Measurements from ENCODE around the gene HTT.

HTT gene

DNA sequence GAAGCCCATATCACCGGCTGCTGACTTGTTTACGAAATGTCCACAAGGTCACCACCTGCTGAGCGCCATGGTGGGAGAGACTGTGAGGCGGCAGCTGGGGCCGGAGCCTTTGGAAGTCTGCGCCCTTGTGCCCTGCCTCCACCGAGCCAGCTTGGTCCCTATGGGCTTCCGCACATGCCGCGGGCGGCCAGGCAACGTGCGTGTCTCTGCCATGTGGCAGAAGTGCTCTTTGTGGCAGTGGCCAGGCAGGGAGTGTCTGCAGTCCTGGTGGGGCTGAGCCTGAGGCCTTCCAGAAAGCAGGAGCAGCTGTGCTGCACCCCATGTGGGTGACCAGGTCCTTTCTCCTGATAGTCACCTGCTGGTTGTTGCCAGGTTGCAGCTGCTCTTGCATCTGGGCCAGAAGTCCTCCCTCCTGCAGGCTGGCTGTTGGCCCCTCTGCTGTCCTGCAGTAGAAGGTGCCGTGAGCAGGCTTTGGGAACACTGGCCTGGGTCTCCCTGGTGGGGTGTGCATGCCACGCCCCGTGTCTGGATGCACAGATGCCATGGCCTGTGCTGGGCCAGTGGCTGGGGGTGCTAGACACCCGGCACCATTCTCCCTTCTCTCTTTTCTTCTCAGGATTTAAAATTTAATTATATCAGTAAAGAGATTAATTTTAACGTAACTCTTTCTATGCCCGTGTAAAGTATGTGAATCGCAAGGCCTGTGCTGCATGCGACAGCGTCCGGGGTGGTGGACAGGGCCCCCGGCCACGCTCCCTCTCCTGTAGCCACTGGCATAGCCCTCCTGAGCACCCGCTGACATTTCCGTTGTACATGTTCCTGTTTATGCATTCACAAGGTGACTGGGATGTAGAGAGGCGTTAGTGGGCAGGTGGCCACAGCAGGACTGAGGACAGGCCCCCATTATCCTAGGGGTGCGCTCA is 165.8 kb downstream of the HTT start:
- DNase-seq, result no peak

DNA sequence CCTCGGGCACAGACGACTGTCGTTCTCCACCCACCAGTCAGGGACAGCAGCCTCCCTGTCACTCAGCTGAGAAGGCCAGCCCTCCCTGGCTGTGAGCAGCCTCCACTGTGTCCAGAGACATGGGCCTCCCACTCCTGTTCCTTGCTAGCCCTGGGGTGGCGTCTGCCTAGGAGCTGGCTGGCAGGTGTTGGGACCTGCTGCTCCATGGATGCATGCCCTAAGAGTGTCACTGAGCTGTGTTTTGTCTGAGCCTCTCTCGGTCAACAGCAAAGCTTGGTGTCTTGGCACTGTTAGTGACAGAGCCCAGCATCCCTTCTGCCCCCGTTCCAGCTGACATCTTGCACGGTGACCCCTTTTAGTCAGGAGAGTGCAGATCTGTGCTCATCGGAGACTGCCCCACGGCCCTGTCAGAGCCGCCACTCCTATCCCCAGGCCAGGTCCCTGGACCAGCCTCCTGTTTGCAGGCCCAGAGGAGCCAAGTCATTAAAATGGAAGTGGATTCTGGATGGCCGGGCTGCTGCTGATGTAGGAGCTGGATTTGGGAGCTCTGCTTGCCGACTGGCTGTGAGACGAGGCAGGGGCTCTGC is 166.5 kb downstream of the HTT start:
- no peak for DNase-seq

DNA sequence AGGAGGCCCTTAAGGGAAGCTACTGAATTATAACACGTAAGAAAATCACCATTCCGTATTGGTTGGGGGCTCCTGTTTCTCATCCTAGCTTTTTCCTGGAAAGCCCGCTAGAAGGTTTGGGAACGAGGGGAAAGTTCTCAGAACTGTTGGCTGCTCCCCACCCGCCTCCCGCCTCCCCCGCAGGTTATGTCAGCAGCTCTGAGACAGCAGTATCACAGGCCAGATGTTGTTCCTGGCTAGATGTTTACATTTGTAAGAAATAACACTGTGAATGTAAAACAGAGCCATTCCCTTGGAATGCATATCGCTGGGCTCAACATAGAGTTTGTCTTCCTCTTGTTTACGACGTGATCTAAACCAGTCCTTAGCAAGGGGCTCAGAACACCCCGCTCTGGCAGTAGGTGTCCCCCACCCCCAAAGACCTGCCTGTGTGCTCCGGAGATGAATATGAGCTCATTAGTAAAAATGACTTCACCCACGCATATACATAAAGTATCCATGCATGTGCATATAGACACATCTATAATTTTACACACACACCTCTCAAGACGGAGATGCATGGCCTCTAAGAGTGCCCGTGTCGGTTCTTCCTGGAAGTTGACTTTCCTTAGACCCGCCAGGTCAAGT is 167.5 kb downstream of the HTT start:
- no peak for DNase-seq

DNA sequence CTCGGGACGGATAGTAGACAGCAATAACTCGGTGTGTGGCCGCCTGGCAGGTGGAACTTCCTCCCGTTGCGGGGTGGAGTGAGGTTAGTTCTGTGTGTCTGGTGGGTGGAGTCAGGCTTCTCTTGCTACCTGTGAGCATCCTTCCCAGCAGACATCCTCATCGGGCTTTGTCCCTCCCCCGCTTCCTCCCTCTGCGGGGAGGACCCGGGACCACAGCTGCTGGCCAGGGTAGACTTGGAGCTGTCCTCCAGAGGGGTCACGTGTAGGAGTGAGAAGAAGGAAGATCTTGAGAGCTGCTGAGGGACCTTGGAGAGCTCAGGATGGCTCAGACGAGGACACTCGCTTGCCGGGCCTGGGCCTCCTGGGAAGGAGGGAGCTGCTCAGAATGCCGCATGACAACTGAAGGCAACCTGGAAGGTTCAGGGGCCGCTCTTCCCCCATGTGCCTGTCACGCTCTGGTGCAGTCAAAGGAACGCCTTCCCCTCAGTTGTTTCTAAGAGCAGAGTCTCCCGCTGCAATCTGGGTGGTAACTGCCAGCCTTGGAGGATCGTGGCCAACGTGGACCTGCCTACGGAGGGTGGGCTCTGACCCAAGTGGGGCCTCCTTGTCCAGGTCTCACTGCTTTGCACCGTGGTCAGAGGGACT is 168.8 kb downstream of the HTT start:
- no peak for DNase-seq

DNA sequence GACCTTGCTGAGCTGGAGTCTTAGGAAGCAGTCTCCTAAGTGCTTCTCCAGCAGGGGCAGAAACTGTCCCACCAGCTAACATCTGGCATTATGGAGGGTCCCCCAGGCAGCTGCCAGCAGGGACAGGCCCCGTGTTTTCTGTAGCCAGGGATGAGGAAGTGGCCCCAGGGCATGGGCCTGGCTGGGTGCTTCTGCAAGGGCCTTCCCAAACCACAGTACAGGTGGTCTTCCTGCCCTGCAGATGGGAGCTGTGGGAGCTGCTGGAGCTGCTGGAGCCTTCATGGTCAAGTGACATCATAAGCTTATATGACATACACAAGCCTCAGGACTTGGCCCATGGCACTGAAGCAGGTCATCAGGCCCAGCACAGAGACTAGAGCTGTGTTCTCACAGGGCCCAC is 169.5 kb downstream of the HTT start:
- no peak for DNase-seq

DNA sequence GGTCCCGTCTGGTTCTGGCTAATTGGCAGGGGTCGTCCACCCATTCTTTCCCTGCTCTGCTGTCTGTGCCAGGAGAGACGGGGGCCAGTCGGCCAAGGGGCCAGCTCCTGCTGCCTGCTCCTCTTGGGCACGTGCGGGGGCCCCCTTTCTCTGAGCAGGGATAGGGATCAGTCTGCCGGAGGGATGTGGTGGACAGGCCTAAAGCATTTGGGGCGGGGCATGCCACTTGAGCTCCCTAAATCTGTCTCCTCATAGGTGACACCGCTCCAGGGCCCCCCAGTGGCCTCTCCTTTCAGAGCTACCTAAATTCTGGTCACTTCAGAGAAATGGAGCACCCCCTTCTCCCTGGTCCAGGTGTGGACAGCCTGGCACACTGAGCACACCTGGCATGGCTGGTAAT is 170.3 kb downstream of the HTT start:
- no peak for DNase-seq

DNA sequence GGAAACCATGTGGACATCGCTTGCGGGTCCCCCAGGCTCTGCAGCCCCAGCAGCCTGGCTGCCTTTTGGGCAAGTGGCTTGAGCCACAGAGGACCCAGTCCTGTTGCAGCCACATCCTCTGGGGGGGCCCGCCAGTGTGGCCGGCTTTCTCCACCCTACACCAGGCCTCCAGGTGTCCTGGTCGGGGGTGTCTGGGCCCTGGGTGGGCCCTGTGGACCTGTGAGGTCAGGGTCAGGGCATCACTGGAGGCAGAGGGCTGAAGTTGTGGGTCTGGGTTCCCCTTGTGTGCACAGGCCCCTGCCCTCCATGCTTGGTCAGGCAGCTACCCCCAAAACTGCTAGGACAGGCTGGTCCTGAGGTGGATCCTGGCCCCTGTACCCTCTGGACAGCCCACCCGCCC is 171.2 kb downstream of the HTT start:
- DNase-seq, result no peak

DNA sequence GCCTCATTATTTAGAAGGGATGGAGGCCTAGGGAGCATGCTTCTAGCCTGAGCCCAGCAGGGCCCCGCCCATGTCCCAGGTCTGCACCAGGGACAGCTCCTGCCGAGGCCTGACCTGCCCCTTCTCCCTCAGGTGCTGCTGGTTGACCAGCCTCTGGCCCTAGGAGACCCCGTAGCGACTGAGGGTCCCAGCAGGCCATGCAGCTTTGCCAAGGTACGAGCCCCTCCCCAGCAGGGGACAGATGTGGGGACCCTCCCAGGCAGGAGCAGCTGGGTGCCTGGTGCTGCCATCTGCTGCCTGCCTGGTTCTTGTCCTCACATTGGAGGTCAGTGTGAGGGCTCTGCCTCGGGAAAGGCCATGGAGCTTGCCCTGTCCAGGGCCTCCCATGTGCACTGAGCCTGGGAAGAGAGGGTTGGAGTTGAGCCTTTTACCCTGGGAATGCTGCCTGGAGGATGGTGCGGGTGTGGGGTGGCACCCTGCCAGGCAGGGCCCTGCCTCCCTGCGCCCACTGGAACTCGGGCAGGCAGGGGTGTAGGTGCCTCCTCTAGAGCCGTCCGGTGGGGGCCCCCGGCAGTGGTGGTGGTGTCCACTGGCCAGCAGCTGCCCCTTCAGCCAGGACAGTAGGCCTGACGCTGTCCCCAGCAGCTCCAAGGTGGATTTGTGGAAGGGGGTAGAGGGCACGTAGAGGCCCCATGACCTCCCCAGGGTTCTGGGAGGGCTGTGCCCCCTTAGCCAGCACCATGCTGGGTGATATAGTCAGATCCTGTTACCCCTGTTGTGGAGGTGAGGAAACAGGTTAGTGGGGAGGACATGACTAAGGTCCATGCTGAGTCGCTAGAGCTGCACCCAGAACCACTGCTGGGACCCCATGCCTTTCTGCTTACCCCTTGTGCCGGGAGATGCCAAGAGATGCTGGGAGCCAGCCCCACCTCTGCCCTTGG is 172.2 kb downstream of the HTT start:
- no peak for DNase-seq

DNA sequence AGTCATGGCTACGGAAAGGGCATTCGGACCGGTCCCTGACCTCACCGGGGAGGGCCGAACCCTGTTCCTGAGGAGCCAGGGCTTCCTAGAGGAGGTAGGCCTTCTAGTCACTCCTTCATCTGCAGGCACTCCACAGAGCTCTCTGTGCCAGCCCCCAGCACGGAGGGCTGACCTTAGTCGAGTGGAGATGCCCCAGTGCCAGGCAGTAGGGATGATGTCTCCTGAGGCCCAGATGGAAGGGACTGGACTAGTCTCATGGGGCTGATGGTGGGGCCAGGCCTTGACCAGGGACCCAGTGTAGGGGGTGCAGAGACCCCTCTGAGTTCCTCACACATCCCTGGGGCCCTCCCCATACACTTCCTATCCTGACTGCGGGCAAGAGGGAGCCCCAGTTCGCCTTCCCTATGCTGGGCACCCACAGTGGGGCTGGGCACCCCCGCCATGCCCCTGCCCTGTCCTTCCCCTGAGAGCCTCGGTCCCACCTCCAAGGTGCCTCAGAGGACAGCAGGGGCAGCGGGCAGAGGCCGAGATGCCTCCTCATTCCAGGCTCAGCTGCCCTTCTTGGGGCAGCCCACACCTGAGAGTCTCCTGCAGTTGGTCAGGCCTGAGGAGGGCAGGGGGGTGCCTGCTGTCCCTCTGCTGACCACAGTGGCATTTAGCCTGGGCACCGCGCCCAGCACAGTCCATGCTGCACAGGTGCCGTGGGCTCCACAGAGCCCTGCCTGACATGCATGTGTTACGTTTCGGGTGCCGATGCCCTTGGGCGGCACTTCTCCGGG is 173.1 kb downstream of the HTT start:
- DNase-seq, result no peak

DNA sequence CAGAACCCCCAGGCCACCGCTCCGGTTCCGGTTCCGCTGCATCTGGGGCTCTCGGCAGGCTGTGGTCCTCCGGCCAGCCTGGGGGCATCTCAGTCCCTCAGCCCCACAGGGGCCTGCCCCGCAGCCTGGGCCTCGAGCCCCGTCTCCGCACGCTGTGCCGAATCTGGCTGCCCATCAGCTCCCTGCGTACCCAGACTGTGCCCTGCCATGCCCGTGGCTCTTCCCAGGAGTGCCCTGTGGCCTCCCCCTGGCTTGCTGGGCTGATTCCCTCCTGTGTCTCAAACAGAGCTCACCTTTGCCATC is 173.6 kb downstream of the HTT start:
- no peak for DNase-seq

DNA sequence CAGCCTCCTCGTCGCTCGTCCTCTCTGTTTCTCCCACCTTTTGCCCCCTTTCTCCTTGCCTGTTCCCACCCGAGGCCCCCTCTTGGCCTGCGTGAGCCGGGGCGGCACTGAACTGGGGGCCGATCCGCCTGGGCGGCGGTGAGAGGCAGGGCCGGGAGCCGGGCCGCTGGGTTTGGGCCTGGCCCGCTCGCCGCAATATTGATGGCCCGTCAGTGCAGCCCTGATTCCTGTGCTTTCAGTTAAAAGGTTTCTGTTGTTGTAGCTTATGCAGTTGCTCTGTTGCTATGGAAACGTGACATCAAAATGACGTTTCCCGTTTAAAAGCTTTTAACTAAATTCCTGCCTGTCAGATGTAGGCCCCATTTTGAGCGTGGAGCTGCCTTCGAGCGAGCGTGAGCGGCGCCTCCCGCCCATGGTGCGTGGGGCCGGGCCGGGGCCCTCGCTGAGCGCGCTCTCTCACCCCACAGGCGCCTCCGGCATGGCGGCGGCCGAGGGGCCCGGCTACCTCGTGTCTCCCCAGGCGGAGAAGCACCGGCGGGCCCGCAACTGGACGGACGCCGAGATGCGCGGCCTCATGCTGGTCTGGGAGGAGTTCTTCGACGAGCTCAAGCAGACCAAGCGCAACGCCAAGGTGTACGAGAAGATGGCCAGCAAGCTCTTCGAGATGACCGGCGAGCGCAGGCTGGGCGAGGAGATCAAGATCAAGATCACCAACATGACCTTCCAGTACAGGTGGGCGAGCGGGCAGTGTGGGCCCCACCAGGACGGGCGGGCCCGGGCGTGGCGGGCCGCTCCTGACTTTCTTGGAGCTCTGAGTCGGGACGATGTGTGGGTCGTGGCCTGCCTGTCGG is 174.6 kb downstream of the HTT start, which contains the start of gene MSANTD1:
Gene MSANTD1, plus strand, starts transcription at position 349 of the 851 bp plus-strand sequence. Its CDS starts 64 bp downstream, at position 413.
- DNase-seq, result no peak

DNA sequence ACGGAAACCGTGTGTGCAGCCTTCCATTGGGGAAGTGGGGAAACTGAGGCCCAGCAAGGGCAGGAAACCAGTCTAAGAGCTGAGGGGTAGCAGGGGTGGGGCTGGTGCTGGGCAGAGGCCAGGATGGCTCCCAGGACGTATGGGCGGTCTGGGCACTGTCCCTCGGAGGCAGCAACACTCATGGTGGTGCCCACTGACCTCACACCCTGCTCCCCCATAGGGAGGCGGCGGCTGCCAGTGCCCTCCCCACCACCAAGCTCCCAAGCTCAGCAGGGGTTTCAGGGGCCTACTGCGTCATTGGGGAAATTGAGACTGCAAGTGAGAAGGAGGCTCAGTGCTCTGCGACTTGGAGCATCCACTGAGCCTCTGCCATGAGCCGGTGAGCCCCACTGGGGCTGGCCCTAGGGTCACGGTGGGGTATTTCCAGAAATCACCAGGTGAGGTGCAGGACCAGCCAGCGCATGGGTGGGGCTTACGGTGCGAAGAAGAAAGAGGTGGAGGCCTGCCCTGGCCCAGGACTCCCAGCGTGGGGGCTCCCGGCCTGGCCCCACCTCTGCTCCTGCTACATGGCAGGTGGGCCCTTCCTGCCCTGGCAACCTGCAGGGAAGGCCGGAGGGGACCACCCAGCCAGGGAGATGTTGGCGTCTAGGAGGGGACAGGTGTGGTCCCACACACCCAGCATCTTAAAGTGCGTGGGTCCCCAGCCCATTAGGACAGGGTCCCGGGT is 175.4 kb downstream of the HTT start:
- DNase-seq, result no peak

DNA sequence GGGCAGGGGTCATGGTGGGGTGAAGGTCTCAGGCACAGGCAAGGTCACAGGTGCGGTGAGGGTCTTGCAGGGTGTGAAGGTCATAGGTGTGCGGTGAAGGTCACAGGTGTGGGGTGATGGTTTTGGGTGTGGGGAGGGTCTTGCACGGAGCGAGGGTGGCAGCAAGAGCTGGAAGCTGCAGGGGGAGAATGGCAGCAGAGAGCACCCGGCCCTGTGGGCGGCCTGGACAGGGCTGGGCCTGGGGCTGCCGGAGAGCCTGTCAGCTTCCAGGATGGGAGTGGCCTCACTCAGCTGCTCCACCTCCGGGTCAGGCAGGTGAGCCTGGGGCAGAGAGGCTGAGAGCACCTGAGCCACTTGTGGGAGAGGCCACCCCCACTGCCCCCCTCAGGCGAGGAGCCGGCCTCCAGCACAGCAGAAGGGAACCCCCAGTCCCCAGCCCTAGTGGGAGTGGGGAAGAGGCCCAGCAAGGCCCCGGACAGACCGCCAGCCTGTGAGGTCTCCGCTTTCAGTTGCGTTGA is 176.0 kb downstream of the HTT start:
- no peak for DNase-seq

DNA sequence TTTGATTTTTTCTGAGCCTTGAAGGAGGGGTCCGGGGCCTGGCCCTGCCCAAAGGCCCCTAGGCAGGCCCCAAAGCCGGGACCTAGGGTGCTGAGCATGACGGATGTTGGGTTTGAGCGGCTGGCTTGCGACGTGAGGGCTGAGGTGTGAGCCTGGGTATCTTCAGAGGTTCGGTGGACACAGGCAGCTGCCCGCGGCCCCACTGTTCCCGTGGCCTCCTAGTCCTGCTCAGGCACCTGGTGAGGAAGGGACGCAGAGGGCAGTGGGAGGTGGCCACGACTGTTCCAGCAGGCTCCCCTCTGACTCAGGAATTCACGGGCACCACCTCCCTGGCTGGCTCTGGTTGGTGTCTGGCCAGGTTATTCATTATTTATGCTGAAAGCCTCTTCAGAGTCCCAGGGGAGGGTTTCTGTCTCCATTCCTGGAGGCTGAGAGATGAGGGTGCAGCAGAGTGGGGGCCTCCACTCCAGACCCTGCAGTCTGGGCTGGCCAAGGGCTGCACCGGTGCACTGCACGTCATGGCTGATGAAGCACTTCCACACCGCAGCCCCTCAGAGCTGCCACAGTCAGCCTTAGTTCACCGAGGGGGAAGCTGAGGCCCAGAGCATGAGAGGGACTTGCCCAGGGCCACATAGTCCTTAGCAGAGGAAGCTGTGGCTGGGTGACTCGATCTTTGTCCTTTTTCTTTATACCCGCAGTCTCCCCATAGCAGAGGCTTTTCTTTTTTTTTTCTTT is 176.6 kb downstream of the HTT start:
- DNase-seq, result no peak

DNA sequence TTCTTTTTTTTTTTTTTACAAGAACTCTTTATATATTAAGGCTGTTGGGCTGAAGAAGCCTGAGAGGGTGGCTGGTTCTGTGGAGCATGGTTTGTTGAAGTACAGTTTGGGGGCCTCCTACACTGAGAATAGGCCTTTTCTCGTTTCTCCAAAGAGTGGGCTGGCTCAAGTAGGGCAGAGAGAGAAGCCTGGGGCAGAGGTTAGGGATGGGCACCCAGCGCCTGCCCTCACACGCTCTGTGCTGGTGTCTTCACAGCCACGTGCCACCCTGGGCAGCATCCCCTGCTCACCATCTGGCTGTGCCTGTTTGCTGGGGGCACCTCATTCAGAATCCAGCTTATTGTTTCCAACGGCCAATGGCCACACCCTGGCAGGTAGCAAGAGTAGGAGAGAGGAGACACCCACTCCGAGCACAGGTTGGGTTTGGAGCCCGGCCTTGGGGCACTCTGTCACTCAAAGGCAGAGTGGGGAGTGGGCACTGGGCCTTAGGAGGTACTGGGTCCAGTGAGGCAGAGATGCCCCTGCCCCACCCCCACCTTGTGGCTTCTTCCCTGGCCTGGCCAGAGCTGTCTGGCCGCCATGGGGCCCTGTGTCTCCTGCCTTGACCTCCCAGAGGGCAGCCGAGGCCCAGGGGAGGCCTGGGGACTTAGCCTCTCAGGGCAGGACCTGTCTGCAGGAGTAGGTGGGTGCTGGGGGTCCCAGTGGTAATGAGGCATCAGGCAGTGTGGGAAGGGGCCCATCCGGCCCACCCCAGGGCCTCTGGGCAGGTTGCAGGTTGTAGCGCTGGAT is 177.4 kb downstream of the HTT start:
- DNase-seq, result no peak

DNA sequence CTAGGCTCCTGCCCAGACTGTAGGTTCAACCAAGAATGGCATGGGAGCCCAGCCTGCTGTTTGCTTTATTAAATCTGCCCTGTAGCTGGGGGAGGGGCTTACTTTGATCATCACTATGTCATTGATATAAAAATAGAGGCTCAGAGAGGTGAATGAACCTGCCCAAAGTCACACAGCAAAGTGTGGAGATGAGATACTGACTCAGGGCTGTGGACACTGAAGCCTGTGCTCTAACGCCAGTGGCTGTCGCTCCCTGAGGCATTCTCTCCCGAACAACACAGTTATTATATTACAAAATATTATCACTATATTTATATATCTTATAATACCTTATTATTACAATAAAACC is 178.0 kb downstream of the HTT start:
- no peak for DNase-seq

DNA sequence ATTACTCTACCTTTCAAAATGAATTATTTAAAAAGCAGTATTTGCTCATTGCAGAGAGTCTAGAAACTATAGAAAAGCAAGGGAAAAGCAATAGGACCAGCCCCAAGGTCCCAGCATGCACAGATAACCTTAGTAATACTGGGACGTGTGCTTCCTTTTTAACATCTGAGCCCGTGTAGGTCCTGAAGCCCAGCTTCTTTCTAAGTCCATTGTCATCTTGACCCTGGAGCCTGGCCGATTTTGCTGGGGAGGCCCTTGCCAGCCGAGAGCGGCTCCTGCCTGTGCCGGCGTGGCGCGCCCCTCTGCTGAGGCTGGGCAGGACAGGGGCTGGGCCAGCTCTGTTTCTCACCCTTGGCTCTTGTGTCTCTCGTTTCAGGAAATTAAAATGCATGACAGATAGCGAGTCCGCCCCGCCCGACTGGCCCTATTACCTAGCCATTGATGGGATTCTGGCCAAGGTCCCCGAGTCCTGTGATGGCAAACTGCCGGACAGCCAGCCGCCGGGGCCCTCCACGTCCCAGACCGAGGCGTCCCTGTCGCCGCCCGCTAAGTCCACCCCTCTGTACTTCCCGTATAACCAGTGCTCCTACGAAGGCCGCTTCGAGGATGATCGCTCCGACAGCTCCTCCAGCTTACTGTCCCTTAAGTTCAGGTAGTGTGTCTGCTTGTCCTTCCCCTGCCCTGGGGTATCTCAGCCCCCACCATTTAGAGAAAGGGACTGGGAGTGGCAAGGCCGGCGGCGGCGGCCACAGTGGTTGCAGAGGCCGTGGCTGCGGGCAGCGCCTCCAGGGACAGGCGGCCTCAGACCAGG is 178.6 kb downstream of the HTT start:
- DNase-seq, result no peak

Data from inflammatory macrophage treated with lipopolysaccharide for 4 hours (primary cell).